ENCODE results near the gene GSPT1. TPM values are rescaled to one million over a fixed set of nuclear protein-coding genes. Genes with fewer than 3 reads are reported as not detected.

Gene GSPT1
- total RNA-seq, 1 experiment from 2014 or later, result 199 TPM

Other genes starting within 250 kb of the GSPT1 start
- gene SNN, start 247.5 kb downstream of the GSPT1 start, total RNA-seq (2022), result 1.9 and 5.8 TPM in 2 replicates
- gene TXNDC11, start 173.1 kb downstream of the GSPT1 start, total RNA-seq (2022), result 38.2 and 43.7 TPM in 2 replicates
- gene ZC3H7A, start 118.7 kb downstream of the GSPT1 start, total RNA-seq (2022), result 66.9 and 74.1 TPM in 2 replicates
- 302 and 406 TPM in 2 replicates for gene RSL1D1, start 64.4 kb downstream of the GSPT1 start, total RNA-seq (2022)
- gene NPIPB2, start 26.1 kb upstream of the GSPT1 start, total RNA-seq (2022), result 17.2 and 17.4 TPM in 2 replicates
- gene TNFRSF17, start 49.3 kb upstream of the GSPT1 start, total RNA-seq (2022), result not detected in 2 replicates
- gene SNX29, start 60.8 kb upstream of the GSPT1 start, total RNA-seq (2022), result 12.0 and 13.6 TPM in 2 replicates